ENCODE data around the gene ADAMTS15.
A peak's percentile ranks its signal among the peaks of the same experiment; 100 is the strongest.

ADAMTS15 gene

DNA sequence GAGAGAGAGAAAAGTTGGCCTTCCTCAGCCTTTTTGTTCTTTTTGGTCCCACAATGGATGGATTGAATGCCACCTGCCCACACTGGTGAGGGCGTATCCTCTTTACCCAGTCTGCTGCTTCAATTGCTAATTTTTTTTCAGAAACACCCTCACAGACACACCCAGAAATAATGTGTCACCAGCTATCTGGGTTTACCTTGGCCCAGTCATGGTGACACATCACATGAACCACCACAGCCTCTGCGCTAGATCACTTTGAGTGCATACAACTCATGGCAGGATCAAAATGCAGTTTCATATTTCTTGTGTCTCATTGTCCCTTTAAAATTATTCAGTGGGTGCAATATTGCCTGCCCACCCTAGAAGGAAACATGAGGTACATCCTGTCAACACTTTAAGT is 63.3 kb downstream of the ADAMTS15 start:
- Histone ChIP-seq H3K27ac (ENCODE audit: extremely low read depth, low read depth, low read length) (no peak overlapping the region), H3K4me1 (ENCODE audit: control insufficient read depth, insufficient read depth, low read length) (no peaks in the 10 kb centered on the region), H3K4me3 (ENCODE audit: low read depth, low read length) (no peak overlapping the region), H3K36me3 (ENCODE audit: control insufficient read depth in 2 of 2, insufficient read depth in 1 of 2, low read length in 2 of 2) (no peaks in the 10 kb centered on the region), H3K9me3 (ENCODE audit: control insufficient read depth, insufficient read depth, low read depth, low read length) (no peaks in the 10 kb centered on the region)
- TF ChIP-seq HOXD13 (CRISPR knock-in tag; IDR thresholded peaks at IDR 0.05; ENCODE audit: borderline replicate concordance) (no peak), KLF1 (tag by site-specific recombination; IDR thresholded peaks at IDR 0.05) (peak; percentile 31; the same call in 1 of the 2 replicates)
- POLR2A ChIA-PET = no interaction called here
- CTCF ChIA-PET = no interaction called here

GRCh38 chr11:130512662-130513061 is 64.2 kb downstream of the ADAMTS15 start:
- H3K36me3 ChIP-seq (ENCODE audit: control insufficient read depth in 2 of 2, insufficient read depth in 1 of 2, low read length in 2 of 2) = no peaks in the 10 kb centered on the region
- no peaks in the 10 kb centered on the region for H3K9me3 ChIP-seq (ENCODE audit: control insufficient read depth, insufficient read depth, low read depth, low read length)
- H3K4me1 ChIP-seq (ENCODE audit: control insufficient read depth, insufficient read depth, low read length) = no peaks in the 10 kb centered on the region
- ChIA-PET CTCF (no interaction called here), POLR2A (no interaction called here)
- no peak overlapping the region for H3K4me3 ChIP-seq (ENCODE audit: low read depth, low read length)
- no peak overlapping the region for H3K27ac ChIP-seq (ENCODE audit: extremely low read depth, low read depth, low read length)
- TF ChIP-seq ZNF114 (tag by site-specific recombination; IDR thresholded peaks at IDR 0.05) (no peak), ZNF629 (tag by site-specific recombination; IDR thresholded peaks at IDR 0.05) (no peak), ZNF792 (tag by site-specific recombination; IDR thresholded peaks at IDR 0.05) (no peak), ZNF791 (tag by site-specific recombination; IDR thresholded peaks at IDR 0.05) (no peak), ZNF626 (tag by site-specific recombination; IDR thresholded peaks at IDR 0.05) (no peak), SP3 (tag by site-specific recombination; IDR thresholded peaks at IDR 0.05) (no peak), ZNF510 (tag by site-specific recombination; IDR thresholded peaks at IDR 0.05; ENCODE audit: insufficient replicate concordance) (no peak), ZNF747 (tag by site-specific recombination; IDR thresholded peaks at IDR 0.05) (no peak), ZNF658 (tag by site-specific recombination; IDR thresholded peaks at IDR 0.05) (no peak), MZF1 (tag by site-specific recombination; IDR thresholded peaks at IDR 0.05; ENCODE audit: borderline replicate concordance) (no peak)
- TF ChIP-seq, protein P1, sequence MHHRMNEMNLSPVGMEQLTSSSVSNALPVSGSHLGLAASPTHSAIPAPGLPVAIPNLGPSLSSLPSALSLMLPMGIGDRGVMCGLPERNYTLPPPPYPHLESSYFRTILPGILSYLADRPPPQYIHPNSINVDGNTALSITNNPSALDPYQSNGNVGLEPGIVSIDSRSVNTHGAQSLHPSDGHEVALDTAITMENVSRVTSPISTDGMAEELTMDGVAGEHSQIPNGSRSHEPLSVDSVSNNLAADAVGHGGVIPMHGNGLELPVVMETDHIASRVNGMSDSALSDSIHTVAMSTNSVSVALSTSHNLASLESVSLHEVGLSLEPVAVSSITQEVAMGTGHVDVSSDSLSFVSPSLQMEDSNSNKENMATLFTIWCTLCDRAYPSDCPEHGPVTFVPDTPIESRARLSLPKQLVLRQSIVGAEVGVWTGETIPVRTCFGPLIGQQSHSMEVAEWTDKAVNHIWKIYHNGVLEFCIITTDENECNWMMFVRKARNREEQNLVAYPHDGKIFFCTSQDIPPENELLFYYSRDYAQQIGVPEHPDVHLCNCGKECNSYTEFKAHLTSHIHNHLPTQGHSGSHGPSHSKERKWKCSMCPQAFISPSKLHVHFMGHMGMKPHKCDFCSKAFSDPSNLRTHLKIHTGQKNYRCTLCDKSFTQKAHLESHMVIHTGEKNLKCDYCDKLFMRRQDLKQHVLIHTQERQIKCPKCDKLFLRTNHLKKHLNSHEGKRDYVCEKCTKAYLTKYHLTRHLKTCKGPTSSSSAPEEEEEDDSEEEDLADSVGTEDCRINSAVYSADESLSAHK (tag by site-specific recombination; IDR thresholded peaks at IDR 0.05) = no peak
- TF ChIP-seq, protein P2, sequence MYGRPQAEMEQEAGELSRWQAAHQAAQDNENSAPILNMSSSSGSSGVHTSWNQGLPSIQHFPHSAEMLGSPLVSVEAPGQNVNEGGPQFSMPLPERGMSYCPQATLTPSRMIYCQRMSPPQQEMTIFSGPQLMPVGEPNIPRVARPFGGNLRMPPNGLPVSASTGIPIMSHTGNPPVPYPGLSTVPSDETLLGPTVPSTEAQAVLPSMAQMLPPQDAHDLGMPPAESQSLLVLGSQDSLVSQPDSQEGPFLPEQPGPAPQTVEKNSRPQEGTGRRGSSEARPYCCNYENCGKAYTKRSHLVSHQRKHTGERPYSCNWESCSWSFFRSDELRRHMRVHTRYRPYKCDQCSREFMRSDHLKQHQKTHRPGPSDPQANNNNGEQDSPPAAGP (tag by site-specific recombination; IDR thresholded peaks at IDR 0.05) = no peak

DNA sequence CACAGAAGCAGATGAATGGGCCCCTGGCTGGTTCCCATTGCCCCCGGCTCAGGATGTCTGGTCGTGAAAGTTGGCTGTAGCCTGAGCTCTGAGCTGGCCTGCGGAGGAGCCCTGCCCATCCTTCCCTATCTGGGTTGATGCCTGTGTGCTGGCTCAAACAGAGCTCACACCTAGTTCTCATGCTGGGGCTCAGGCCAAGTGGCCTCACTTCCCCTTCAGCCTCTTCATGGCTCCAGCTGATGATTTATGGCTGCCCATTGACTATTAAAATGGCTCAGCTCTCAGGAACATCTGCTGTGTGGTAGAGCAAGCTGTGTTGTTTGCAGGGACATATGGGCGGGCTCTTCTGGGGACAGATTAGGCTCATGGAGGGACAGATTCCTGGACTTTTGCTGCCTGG is 64.7 kb downstream of the ADAMTS15 start:
- Histone ChIP-seq H3K36me3 (ENCODE audit: control insufficient read depth in 2 of 2, insufficient read depth in 1 of 2, low read length in 2 of 2) (no peaks in the 10 kb centered on the region), H3K4me1 (ENCODE audit: control insufficient read depth, insufficient read depth, low read length) (no peaks in the 10 kb centered on the region), H3K9me3 (ENCODE audit: control insufficient read depth, insufficient read depth, low read depth, low read length) (no peaks in the 10 kb centered on the region), H3K4me3 (ENCODE audit: low read depth, low read length) (no peak overlapping the region), H3K27ac (ENCODE audit: extremely low read depth, low read depth, low read length) (no peak overlapping the region)
- ChIA-PET POLR2A (no interaction called here), CTCF (no interaction called here)
- no peak for TF ChIP-seq ZNF341 (tag by site-specific recombination; IDR thresholded peaks at IDR 0.05; ENCODE audit: low read depth)
- peak; percentile 79 for TF ChIP-seq ZIC2 (tag by site-specific recombination; IDR thresholded peaks at IDR 0.05)

- POLR2A ChIA-PET = no interaction called here
- CTCF ChIA-PET = no interaction called here
- Histone ChIP-seq H3K4me3 (ENCODE audit: low read depth, low read length) (no peak overlapping the region), H3K4me1 (ENCODE audit: control insufficient read depth, insufficient read depth, low read length) (no peaks in the 10 kb centered on the region), H3K36me3 (ENCODE audit: control insufficient read depth in 2 of 2, insufficient read depth in 1 of 2, low read length in 2 of 2) (no peaks in the 10 kb centered on the region), H3K9me3 (ENCODE audit: control insufficient read depth, insufficient read depth, low read depth, low read length) (no peaks in the 10 kb centered on the region), H3K27ac (ENCODE audit: extremely low read depth, low read depth, low read length) (no peak overlapping the region)
- TF ChIP-seq ZEB2 (tag by site-specific recombination; IDR thresholded peaks at IDR 0.05) (no peak), ZBTB1 (tag by site-specific recombination; IDR thresholded peaks at IDR 0.05) (no peak), ZNF473 (tag by site-specific recombination; IDR thresholded peaks at IDR 0.05) (no peak), SALL2 (tag by site-specific recombination; IDR thresholded peaks at IDR 0.05; ENCODE audit: borderline replicate concordance) (no peak), KLF7 (tag by site-specific recombination; IDR thresholded peaks at IDR 0.05; ENCODE audit: borderline replicate concordance) (no peak), ZBTB20 (tag by site-specific recombination; IDR thresholded peaks at IDR 0.05) (no peak), ZNF184 (tag by site-specific recombination; IDR thresholded peaks at IDR 0.05) (no peak), ZNF621 (tag by site-specific recombination; IDR thresholded peaks at IDR 0.05) (no peak), ZNF585B (tag by site-specific recombination; IDR thresholded peaks at IDR 0.05) (no peak)
- TF ChIP-seq, protein P3, sequence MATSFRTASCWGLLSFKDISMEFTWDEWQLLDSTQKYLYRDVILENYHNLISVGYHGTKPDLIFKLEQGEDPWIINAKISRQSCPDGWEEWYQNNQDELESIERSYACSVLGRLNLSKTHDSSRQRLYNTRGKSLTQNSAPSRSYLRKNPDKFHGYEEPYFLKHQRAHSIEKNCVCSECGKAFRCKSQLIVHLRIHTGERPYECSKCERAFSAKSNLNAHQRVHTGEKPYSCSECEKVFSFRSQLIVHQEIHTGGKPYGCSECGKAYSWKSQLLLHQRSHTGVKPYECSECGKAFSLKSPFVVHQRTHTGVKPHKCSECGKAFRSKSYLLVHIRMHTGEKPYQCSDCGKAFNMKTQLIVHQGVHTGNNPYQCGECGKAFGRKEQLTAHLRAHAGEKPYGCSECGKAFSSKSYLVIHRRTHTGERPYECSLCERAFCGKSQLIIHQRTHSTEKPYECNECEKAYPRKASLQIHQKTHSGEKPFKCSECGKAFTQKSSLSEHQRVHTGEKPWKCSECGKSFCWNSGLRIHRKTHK (tag by site-specific recombination; IDR thresholded peaks at IDR 0.05) = no peak
Observed at GRCh38 chr11:130514316-130514715, 65.9 kb downstream of the ADAMTS15 start.

Data from HEK293 (cell line).